Measurements from ENCODE around the gene OR7A17.

The OR7A17 gene

GRCh38 chr19:14886032-14886431, at the start of gene OR7A17:
Gene OR7A17, minus strand, starts transcription at chr19:14886132. Its CDS starts 4,777 bp downstream, at chr19:14881355.
- DNase-seq (ENCODE audit: low read depth) = no peak

- DNase-seq (ENCODE audit: low read depth) = no peak
These were observed 47.6 kb upstream of the OR7A17 start for GRCh38 chr19:14933506-14933905.

GRCh38 chr19:14916848-14917247, 30.9 kb upstream of the OR7A17 start:
- no peak for DNase-seq (ENCODE audit: low read depth)

- no peak for DNase-seq (ENCODE audit: low read depth)
These were observed 29.2 kb upstream of the OR7A17 start for GRCh38 chr19:14915116-14915515.

GRCh38 chr19:14906711-14907110, 20.8 kb upstream of the OR7A17 start:
- no peak for DNase-seq (ENCODE audit: low read depth)

- DNase-seq (ENCODE audit: low read depth) = no peak
These were observed 15.8 kb upstream of the OR7A17 start for GRCh38 chr19:14901675-14902260.

GRCh38 chr19:14890643-14891379, 4.9 kb upstream of the OR7A17 start:
- DNase-seq (ENCODE audit: low read depth) = no peak

GRCh38 chr19:14889994-14890642, 4.2 kb upstream of the OR7A17 start:
- no peak for DNase-seq (ENCODE audit: low read depth)

GRCh38 chr19:14871619-14872230, 14.2 kb downstream of the OR7A17 start:
- no peak for DNase-seq (ENCODE audit: low read depth)

- no peak for DNase-seq (ENCODE audit: low read depth)
These were observed 17.4 kb downstream of the OR7A17 start for GRCh38 chr19:14868497-14868896.

- no peak for DNase-seq (ENCODE audit: low read depth)
These were observed 37.1 kb downstream of the OR7A17 start, which contains the start of gene OR7A10 for GRCh38 chr19:14848822-14849221. Gene OR7A10, minus strand, starts transcription at chr19:14848922. Its CDS starts 7,045 bp downstream, at chr19:14841877.

GRCh38 chr19:14843578-14843977, 42.4 kb downstream of the OR7A17 start:
- DNase-seq (ENCODE audit: low read depth) = no peak

GRCh38 chr19:14843169-14843568, 42.8 kb downstream of the OR7A17 start:
- no peak for DNase-seq (ENCODE audit: low read depth)

- no peak for DNase-seq (ENCODE audit: low read depth)
These were observed 45.7 kb downstream of the OR7A17 start for GRCh38 chr19:14840206-14840605.

GRCh38 chr19:14837391-14837790, 48.5 kb downstream of the OR7A17 start:
- DNase-seq (ENCODE audit: low read depth) = no peak

GRCh38 chr19:14835011-14835410, 50.9 kb downstream of the OR7A17 start, which contains the start of the genes OR7A5 and OR7C1:
Gene OR7A5, minus strand, starts transcription at chr19:14835185. Its CDS starts 6,944 bp downstream, at chr19:14828241.
Gene OR7C1, minus strand, starts transcription at chr19:14835185. Its CDS starts 35,049 bp downstream, at chr19:14800136.
- no peak for DNase-seq (ENCODE audit: low read depth)

GRCh38 chr19:14830702-14831101, 55.2 kb downstream of the OR7A17 start:
- DNase-seq (ENCODE audit: low read depth) = no peak

Data from non-pigmented ciliary epithelial cell (primary cell).